ENCODE measurements around the gene TNNT3.

GRCh38 chr11:1943576-1943975 is 24.1 kb downstream of the TNNT3 start:
- TF ChIP-seq CTCF (conservative IDR thresholded peaks at IDR 0.05; ENCODE audit: low read length) (no peak), EZH2phosphoT487 (IDR thresholded peaks at IDR 0.05; ENCODE audit: borderline replicate concordance, low read depth, low read length) (no peak)
